Tibial nerve (tissue), 4 donors: ENCODE data around the gene STK31.

Experiments
- EP300 ChIP-seq, 2 donors: sonication (generic); formaldehyde crosslinking; IDR thresholded peaks; one replicate each; pipeline ENCODE4 v1.6.1; 2017; ENCODE audit warnings: antibody characterized with exemption in 2 of 2, mild to moderate bottlenecking in 1 of 2
- POLR2A ChIP-seq, 2 donors: fragments of 450-650 bp; IDR thresholded peaks; one replicate each; pipeline ENCODE4 v1.6.1; 2017; ENCODE audit warnings: antibody characterized with exemption in 2 of 2, mild to moderate bottlenecking in 2 of 2, moderate library complexity in 2 of 2
- TF ChIP-seq, protein P1 (sequence below), 5 experiments: fragments of 200-600 bp in 3 of 5; fragments of 450-650 bp in 2 of 5; sonication (generic) in 3 of 5; IDR thresholded peaks; one replicate each; pipeline ENCODE4 v1.5.1; 2016 to 2019; ENCODE audit warnings: antibody characterized with exemption in 5 of 5, mild to moderate bottlenecking in 3 of 5, moderate library complexity in 2 of 5

DNA sequence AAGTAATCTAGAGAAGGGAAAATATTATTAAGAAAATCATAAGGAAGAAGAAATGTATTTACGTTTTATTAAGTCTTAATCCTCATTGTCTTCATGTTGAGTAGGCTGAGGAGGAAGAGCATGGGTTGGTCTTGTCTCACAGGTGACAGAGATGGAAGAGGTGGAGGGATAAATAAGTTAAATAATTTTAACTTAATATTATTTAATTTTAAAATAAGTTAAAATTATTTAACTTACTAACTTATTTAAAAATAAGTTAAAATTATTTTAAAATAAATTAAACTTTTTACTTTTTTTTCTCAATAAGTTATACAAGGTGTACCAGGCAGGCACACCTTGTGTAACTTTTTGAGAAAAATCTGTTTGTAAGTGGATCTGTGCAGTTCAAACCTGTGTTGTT is 36.6 kb downstream of the STK31 start:
- TF ChIP-seq, protein P1, sequence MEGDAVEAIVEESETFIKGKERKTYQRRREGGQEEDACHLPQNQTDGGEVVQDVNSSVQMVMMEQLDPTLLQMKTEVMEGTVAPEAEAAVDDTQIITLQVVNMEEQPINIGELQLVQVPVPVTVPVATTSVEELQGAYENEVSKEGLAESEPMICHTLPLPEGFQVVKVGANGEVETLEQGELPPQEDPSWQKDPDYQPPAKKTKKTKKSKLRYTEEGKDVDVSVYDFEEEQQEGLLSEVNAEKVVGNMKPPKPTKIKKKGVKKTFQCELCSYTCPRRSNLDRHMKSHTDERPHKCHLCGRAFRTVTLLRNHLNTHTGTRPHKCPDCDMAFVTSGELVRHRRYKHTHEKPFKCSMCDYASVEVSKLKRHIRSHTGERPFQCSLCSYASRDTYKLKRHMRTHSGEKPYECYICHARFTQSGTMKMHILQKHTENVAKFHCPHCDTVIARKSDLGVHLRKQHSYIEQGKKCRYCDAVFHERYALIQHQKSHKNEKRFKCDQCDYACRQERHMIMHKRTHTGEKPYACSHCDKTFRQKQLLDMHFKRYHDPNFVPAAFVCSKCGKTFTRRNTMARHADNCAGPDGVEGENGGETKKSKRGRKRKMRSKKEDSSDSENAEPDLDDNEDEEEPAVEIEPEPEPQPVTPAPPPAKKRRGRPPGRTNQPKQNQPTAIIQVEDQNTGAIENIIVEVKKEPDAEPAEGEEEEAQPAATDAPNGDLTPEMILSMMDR (IDR thresholded peaks at IDR 0.05): no peak
- TF ChIP-seq POLR2A (IDR thresholded peaks at IDR 0.05) (no peak), EP300 (IDR thresholded peaks at IDR 0.05) (no peak)
